Activated CD8-positive, alpha-beta memory T cell treated with anti-CD3 and anti-CD28 coated beads for 4 hours (primary cell): ENCODE results near the gene DENND6A.
"Not testable (repeated sequence)": the region's sequence is repeated elsewhere in the genome, so short reads cannot be mapped to it uniquely, and the experiment has no call there.

Source experiments
- DNase-seq, 2 donors: peaks; one replicate each; pipeline ENCODE4 v3.0.0-alpha.2; 2020; ENCODE audit warnings: low read depth in 2 of 2

Gene DENND6A

DNA sequence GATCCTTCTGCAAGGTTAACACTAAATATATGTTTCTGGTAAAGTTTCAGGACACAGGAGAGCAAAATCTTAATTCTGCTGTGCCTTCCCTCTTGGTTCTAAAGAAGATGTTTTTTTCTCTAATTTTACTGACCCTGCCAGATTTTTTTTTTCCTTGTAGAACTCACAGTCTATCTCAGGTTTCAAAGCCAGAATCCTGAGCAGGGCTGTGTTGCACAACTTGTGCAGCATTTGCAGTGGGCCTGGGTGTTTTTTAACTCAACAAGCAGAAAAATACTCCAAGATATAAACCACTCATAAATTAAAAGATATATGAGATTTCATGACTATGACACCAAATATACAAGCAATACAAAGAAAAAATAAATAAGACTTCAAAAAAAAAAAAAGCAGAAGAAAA is 55.5 kb downstream of the DENND6A start:
- no peak for DNase-seq

GRCh38 chr3:57634259-57634658 is 58.6 kb downstream of the DENND6A start:
- not testable (repeated sequence) for DNase-seq

DNA sequence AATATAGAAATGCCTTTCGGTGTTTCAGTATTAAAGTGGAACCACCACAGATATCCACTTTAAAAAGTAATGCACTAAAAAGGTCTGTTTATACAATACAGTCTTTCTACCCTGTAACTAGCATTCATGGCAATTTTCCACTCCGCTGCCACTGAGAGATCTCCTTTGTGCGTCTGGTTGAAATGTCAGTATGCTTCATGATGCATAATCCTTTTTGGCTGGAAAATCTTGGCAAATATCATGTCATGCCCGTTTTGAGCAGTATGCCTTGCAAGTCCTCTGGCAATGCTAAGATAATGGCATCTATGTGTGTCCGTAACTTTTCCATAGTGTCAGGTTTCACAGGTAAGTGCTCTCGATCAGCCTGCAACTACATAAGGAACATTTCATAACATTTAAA is 64.9 kb downstream of the DENND6A start:
- no peak for DNase-seq

- DNase-seq: no peak
Observed at GRCh38 chr3:57624801-57625200, 68.1 kb downstream of the DENND6A start.

- DNase-seq: no peak
Observed at GRCh38 chr3:57622362-57622761, 70.5 kb downstream of the DENND6A start.

- no peak for DNase-seq
Observed at GRCh38 chr3:57617739-57618138, 75.1 kb downstream of the DENND6A start.

GRCh38 chr3:57616233-57616632 is 76.6 kb downstream of the DENND6A start:
- no peak for DNase-seq

GRCh38 chr3:57611870-57612269 is 81.0 kb downstream of the DENND6A start:
- DNase-seq: not testable (repeated sequence)

- DNase-seq: no peak
Observed at GRCh38 chr3:57605683-57606082, 87.2 kb downstream of the DENND6A start.

- no peak for DNase-seq
Observed at GRCh38 chr3:57604971-57605370, 87.9 kb downstream of the DENND6A start.

DNA sequence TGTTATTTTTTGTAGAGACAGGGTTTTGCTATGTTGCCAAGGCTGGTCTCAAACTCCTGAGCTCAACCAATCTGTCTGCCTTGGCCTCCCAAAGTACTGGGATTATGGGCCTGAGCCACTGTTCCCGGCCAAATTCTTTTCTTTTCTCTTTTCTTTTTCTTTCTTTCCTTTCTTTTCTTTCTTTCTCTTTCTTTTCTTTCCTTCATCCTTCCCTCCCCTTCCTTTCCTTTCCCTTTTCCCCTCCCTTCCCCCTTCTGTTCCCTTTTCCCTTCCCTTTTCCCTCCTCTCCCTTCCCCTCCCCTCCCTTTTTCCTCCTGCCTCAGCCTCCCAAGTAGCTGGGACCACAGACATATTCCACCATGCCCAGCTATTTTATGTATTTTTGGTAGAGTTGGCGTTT is 92.7 kb downstream of the DENND6A start:
- no peak for DNase-seq

- no peak for DNase-seq
Observed at GRCh38 chr3:57598765-57599360, 94.0 kb downstream of the DENND6A start.

GRCh38 chr3:57597127-57597923 is 95.6 kb downstream of the DENND6A start, which contains the start of gene ARF4:
Gene ARF4 (minus strand): TSS chr3:57597344. CDS start chr3:57597140, 204 bp downstream.
- DNase-seq: peak; percentile 98

DNA sequence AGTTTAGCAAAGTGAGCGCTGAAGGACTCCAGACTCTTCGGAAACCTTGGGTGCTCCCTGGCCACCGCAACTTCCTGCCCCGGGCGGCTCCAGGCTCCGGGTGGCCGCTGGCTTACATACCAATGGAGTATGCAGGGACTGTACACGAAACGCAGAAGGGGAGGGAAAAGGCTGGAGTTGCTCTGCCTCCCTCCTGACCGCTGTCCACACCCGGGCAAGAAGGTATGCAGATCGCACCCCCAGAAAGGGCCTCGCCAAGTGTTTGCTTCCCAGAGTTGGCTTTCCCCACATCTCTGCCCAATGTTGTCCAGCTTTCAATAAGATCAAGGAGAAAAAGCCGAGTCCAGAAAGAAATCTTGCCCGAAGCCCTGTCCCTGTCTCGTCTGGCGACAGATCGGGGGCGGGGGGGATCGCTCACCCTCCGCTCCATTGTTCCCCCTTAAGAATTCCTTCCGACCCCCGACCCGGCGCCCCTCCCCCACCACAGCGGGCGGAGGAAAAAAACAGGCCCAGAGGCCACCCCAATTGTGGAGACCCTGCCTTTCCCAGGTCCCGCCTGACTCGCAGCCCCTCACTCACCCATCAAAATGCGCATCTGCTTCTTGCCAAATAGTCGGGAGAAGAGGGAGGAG is 96.3 kb downstream of the DENND6A start:
- DNase-seq: peak; percentile 34 to 40

- no peak for DNase-seq
Observed at GRCh38 chr3:57594576-57594975, 98.3 kb downstream of the DENND6A start.

DNA sequence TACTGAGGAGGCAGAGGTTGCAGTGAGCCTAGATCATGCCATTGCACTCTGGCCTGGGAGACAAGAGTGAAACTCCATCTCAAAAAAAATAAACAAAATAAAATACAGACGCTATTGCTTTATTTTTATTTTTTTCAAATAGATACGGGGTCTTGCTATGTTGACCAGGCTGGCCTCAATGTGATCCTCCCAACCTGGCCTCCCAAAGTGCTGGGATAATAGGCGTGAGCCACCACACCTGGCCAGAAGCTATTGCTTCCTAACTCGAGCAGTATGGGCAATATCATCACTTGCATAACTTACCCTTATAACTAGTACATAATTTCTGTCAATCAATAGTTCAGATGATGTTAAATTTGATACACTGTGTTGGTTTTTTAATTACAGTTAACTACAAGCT is 98.7 kb downstream of the DENND6A start:
- DNase-seq: no peak

DNA sequence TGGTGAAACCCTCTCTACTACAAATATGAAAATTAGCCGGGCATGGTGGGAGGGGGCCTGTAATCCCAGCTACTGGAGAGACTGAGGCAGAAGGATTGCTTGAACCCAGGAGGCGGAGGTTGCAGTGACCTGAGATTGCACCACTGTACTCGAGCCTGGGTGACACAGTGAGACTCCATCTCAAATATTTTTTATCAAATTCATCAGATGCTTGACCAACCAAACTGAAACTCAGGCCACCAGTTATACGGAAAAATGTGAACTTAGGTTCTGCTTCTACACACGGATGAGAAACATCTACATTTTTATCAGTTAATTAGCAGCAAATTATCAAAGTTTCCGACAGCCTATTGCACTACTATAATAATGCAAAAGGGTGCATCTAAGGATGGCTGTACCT is 100.6 kb downstream of the DENND6A start:
- DNase-seq: no peak

- no peak for DNase-seq
Observed at GRCh38 chr3:57587905-57588304, 105.0 kb downstream of the DENND6A start.

DNA sequence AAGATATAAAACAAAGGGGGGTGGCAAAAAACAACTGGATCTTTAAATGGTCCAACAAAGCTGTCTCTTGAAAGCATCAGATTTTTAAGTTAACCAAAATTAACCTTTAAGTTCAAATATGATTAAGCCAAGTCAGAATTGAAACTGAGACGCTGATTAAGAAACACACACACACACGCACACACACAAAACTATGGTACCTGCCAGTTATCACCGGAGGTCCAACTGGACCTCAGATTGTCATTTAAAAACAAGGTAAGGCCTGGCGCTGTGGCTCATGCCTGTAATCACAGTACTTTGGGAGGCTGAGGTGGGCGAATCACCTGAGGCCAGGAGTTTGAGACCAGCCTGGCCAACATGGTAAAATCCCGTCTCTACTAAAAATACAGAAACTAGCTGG is 106.1 kb downstream of the DENND6A start:
- no peak for DNase-seq

DNA sequence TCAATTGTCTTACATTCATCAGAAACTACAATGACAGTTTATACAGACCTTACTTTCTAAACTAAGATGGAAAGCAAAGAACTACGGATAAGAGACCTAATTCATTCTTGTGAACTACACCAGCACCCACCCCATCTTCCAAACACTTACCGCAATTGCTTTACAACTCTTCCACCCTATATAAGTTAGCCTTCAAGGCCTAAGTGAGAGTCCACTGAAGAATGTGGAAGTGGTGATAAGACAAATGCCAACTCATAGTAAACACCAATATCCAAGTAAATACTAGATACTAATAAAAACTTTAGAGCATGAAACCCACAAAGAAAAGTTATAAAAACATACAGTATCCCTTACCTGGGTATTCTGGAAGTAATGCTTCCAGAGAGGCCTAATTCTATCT is 109.3 kb downstream of the DENND6A start:
- DNase-seq: no peak

GRCh38 chr3:57582474-57583168 is 110.3 kb downstream of the DENND6A start:
- no peak for DNase-seq

DNA sequence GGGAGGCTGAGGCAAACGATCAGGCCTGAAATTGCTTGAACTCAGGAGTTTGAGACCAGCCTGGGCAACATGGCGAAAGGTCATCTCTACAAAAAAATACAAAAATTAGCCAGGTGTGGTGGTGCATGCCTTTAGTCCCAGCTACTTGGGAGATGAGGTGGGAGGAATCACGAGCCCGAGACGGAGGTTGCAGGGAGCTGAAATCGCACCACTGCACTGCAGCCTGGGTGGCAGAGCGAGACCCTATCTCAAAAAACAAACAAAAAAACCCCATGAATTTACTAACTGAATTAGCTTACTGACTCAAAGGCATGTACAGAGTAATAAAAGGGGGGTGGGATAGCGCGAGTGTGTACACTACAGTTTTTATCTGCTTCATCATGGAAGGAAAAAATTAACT is 115.1 kb downstream of the DENND6A start:
- no peak for DNase-seq
